ENCODE data around the gene NDUFAF7. TPM values are rescaled to one million over a fixed set of nuclear protein-coding genes. Genes with fewer than 3 reads are reported as not detected.
"Not testable (repeated sequence)": the region's sequence is repeated elsewhere in the genome, so short reads cannot be mapped to it uniquely, and the experiment has no call there.

NDUFAF7 gene
- 28.7 and 31.0 TPM in 2 replicates for total RNA-seq (2014; rRNA removed; shearing (Covaris generic))
- polyA plus RNA-seq (2015; cell fraction: cytosol; rRNA removed) = 20.3 and 21.1 TPM in 2 replicates
- polyA plus RNA-seq (2015; cell fraction: nucleus; rRNA removed) = 155 and 221 TPM in 2 replicates

GRCh38 chr2:37231241-37232130 is at the start of gene NDUFAF7, which contains the start of gene CEBPZ:
TSS of gene NDUFAF7 (plus strand) at chr2:37231658. CDS start at chr2:37231706, 48 bp downstream.
TSS of gene CEBPZ (minus strand) at chr2:37231596. CDS start at chr2:37231567, 29 bp downstream.
- peak; percentile 94 for DNase-seq (ENCODE audit: low read depth, low spot score)
- in situ Hi-C loops (cut with HindIII; ENCODE audit: low pct_unique_long_range_greater_than_20kb, low sequenced_read_pairs) = no loop called here

GRCh38 chr2:37181726-37182684 is 49.5 kb upstream of the NDUFAF7 start:
- peak; percentile 30 for DNase-seq (ENCODE audit: low read depth, low spot score)
- in situ Hi-C loops (cut with HindIII; ENCODE audit: low pct_unique_long_range_greater_than_20kb, low sequenced_read_pairs) = no loop called here

- in situ Hi-C loops (cut with HindIII; ENCODE audit: low pct_unique_long_range_greater_than_20kb, low sequenced_read_pairs) = no loop called here
- DNase-seq (ENCODE audit: low read depth, low spot score) = no peak
Measured at GRCh38 chr2:37188570-37188969, 42.9 kb upstream of the NDUFAF7 start, which contains the start of gene SULT6B1. TSS of gene SULT6B1 (minus strand) at chr2:37188670. CDS start at chr2:37188640, 30 bp downstream.

- in situ Hi-C loops (cut with HindIII; ENCODE audit: low pct_unique_long_range_greater_than_20kb, low sequenced_read_pairs) = no loop called here
- DNase-seq (ENCODE audit: low read depth, low spot score) = peak; percentile 95
Measured at GRCh38 chr2:37189452-37190153, 41.9 kb upstream of the NDUFAF7 start.

- in situ Hi-C loops (cut with HindIII; ENCODE audit: low pct_unique_long_range_greater_than_20kb, low sequenced_read_pairs) = no loop called here
- peak; percentile 9 for DNase-seq (ENCODE audit: low read depth, low spot score)
Measured at GRCh38 chr2:37190290-37190689, 41.2 kb upstream of the NDUFAF7 start.

GRCh38 chr2:37191253-37191652 is 40.2 kb upstream of the NDUFAF7 start:
- in situ Hi-C loops (cut with HindIII; ENCODE audit: low pct_unique_long_range_greater_than_20kb, low sequenced_read_pairs) = no loop called here
- no peak for DNase-seq (ENCODE audit: low read depth, low spot score)

GRCh38 chr2:37191747-37192146 is 39.7 kb upstream of the NDUFAF7 start:
- DNase-seq (ENCODE audit: low read depth, low spot score) = no peak
- in situ Hi-C loops (cut with HindIII; ENCODE audit: low pct_unique_long_range_greater_than_20kb, low sequenced_read_pairs) = no loop called here

GRCh38 chr2:37192551-37192950 is 38.9 kb upstream of the NDUFAF7 start:
- DNase-seq (ENCODE audit: low read depth, low spot score) = no peak
- in situ Hi-C loops (cut with HindIII; ENCODE audit: low pct_unique_long_range_greater_than_20kb, low sequenced_read_pairs) = no loop called here

- in situ Hi-C loops (cut with HindIII; ENCODE audit: low pct_unique_long_range_greater_than_20kb, low sequenced_read_pairs); DNase-seq (ENCODE audit: low read depth, low spot score): not testable (repeated sequence)
Measured at GRCh38 chr2:37195862-37196319, 35.6 kb upstream of the NDUFAF7 start.

- in situ Hi-C loops (cut with HindIII; ENCODE audit: low pct_unique_long_range_greater_than_20kb, low sequenced_read_pairs) = no loop called here
- peak; percentile 80 for DNase-seq (ENCODE audit: low read depth, low spot score)
Measured at GRCh38 chr2:37196320-37197195, 34.9 kb upstream of the NDUFAF7 start, which contains the start of gene CEBPZOS. TSS of gene CEBPZOS (plus strand) at chr2:37196496. CDS start at chr2:37199705, 3,209 bp downstream.

GRCh38 chr2:37198681-37199065 is 32.8 kb upstream of the NDUFAF7 start:
- in situ Hi-C loops (cut with HindIII; ENCODE audit: low pct_unique_long_range_greater_than_20kb, low sequenced_read_pairs) = no loop called here
- no peak for DNase-seq (ENCODE audit: low read depth, low spot score)

GRCh38 chr2:37201208-37201607 is 30.2 kb upstream of the NDUFAF7 start:
- in situ Hi-C loops (cut with HindIII; ENCODE audit: low pct_unique_long_range_greater_than_20kb, low sequenced_read_pairs) = no loop called here
- no peak for DNase-seq (ENCODE audit: low read depth, low spot score)

GRCh38 chr2:37201766-37202165 is 29.7 kb upstream of the NDUFAF7 start:
- in situ Hi-C loops (cut with HindIII; ENCODE audit: low pct_unique_long_range_greater_than_20kb, low sequenced_read_pairs) = no loop called here
- peak; percentile 28 for DNase-seq (ENCODE audit: low read depth, low spot score)

- in situ Hi-C loops (cut with HindIII; ENCODE audit: low pct_unique_long_range_greater_than_20kb, low sequenced_read_pairs) = no loop called here
- DNase-seq (ENCODE audit: low read depth, low spot score) = no peak
Measured at GRCh38 chr2:37203708-37204107, 27.8 kb upstream of the NDUFAF7 start.

- in situ Hi-C loops (cut with HindIII; ENCODE audit: low pct_unique_long_range_greater_than_20kb, low sequenced_read_pairs); DNase-seq (ENCODE audit: low read depth, low spot score): not testable (repeated sequence)
Measured at GRCh38 chr2:37205071-37205661, 26.3 kb upstream of the NDUFAF7 start.
